Ovary (tissue), 9 donors: ENCODE data around the gene IPO9. TPM values are rescaled to one million over a fixed set of nuclear protein-coding genes. Genes with fewer than 3 reads are reported as not detected.

ENCODE experiments used
- DNase-seq, 5 donors: peaks; one replicate each; pipeline ENCODE4 v3.0.0-alpha.2; 2019 to 2020
- H3K27ac ChIP-seq, 2 donors: fragments of 200-600 bp; one replicate each; pipeline versions ENCODE4 v1.5.1 to v1.8.0; 2019 to 2022
- H3K27me3 ChIP-seq: fragments of 200-600 bp; one replicate; pipeline ENCODE4 v1.8.0; 2022
- H3K36me3 ChIP-seq: fragments of 200-600 bp; sonication (generic); one replicate; pipeline ENCODE4 v1.5.1; 2019
- H3K4me1 ChIP-seq: one replicate; pipeline ENCODE4 v1.8.1; 2013; ENCODE audit warnings: mild to moderate bottlenecking, moderate library complexity; ENCODE audit not compliant: insufficient read depth
- H3K4me3 ChIP-seq: fragments of 200-600 bp; sonication (generic); one replicate; pipeline ENCODE4 v1.5.1; 2017
- H3K9me3 ChIP-seq, 2 donors: fragments of 200-600 bp in 1 of 2; sonication (generic) in 1 of 2; one replicate each; pipeline versions ENCODE4 v1.5.1 to v1.8.1; 2013 to 2019; ENCODE audit warnings: mild to moderate bottlenecking in 1 of 2, moderate library complexity in 1 of 2
- CTCF ChIP-seq, 3 donors: fragments of 450-650 bp in 2 of 3; fragments of 200-600 bp in 1 of 3; IDR thresholded peaks; one replicate each; pipeline versions ENCODE4 v1.5.1 to v1.8.0; 2016 to 2022; ENCODE audit warnings: antibody characterized with exemption in 3 of 3, mild to moderate bottlenecking in 1 of 3
- EP300 ChIP-seq: sonication (generic); formaldehyde crosslinking; IDR thresholded peaks from one replicate; pipeline ENCODE4 v1.6.1; 2017; ENCODE audit warnings: antibody characterized with exemption
- POLR2A ChIP-seq: fragments of 450-650 bp; IDR thresholded peaks from one replicate; pipeline ENCODE4 v1.6.1; 2017; ENCODE audit warnings: antibody characterized with exemption, mild to moderate bottlenecking, moderate library complexity
- WGBS, 3 donors: extraction: QIAGEN DNeasy Blood & Tissue Kit in 1 of 3; methylation state at CpG; one replicate each; pipeline versions ENCODE4 v1.1.5 to v1.1.7; 2013 to 2017; 5-methylcytosine and 5-hydroxymethylcytosine counted together
- intact Hi-C, 4 donors: fragments of 100-400 bp; cut with DNase I; formaldehyde crosslinking; loops; one replicate each; pipeline versions ENCODE4 v1.11.0 to v1.15.1; 2022 to 2023
- polyA plus RNA-seq, 2 donors: library from polyadenylated mRNA; stranded (reverse); fragments of 200-250 nt in 1 of 2; fragments of 350-450 nt in 1 of 2; fragmentation: Illumina TruSeq in 1 of 2; extraction: RNeasy Lipid Tissue Mini Kit (QIAGEN cat#74804) in 1 of 2; gene quantifications; one replicate each; pipeline ENCODE4 v1.2.3, GENCODE V29; 2013 to 2014
- total RNA-seq, 7 donors: library from RNA; depleted of rRNA in 2 of 7; stranded (reverse); fragments of >200 nt in 2 of 7; fragmentation: NEBNext Ultra II Directional in 3 of 7; extraction: Animal tissue kit (Norgen Biotek cat#: 25700) in 3 of 7; gene quantifications; one replicate each; pipeline versions ENCODE4 v1.1.0 to v1.2.4, GENCODE V29; 2016 to 2023
- donor health status: DM: no; HTN: no; CAD: no; lungs with moderate emphysema.
- donor health status: DM: no; HTN: no; CAD: no.
- donor health status: Bipolar disorder and iron deficiency.
- donor health status: DM: yes; HTN: yes; CAD: no.
- donor health status: DM: no; HTN: no; CAD: no.
- donor health status: DM: yes; HTN: yes; CAD: no.

The IPO9 gene
- total and polyA plus RNA-seq, 9 donors: 12.9 to 43.8 (median 39.4) TPM

DNA sequence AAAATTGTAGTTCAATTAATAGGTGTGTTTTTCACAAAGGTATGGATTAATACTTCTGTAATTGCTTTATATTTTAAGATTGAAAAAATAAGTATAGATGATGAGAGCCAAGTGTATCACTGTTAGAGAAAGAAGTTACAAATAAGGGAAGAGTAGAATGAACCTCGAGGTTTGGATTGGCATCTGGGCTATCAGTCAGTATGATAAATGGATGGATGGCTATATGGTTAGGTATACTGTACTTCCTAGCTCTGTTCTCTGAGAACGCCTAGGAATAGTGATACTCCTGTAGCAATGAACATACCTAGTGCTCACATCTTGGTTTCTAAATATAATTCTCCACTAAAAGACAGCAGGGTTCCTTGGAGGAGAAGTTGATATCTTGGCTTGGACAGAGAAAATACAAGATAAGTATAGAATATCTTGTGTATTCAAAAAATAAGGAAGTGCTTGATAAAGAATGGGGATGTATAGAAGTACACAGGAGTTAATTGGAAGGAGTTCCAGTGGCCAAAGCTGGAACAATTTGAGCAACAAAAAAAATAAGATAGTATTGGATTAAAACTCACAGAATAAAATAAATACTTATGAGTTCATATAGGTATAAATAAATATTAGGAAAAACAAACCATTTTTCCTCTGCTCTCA lies 12.4 kb downstream of the IPO9 start:
- Histone ChIP-seq H3K4me1 (peaks cover 1% of the 10 kb centered on the region), H3K27me3 (no peaks in the 10 kb centered on the region), H3K4me3 (no peak overlapping the region), H3K9me3 (no peaks in the 10 kb centered on the region), H3K36me3 (no peaks in the 10 kb centered on the region), H3K27ac (no peak overlapping the region)
- intact Hi-C loops: no loop called here
- 80 to 91% (median 83%) methylated on average over 2 of the region's 2 CpGs for WGBS, 3 donors
- TF ChIP-seq EP300: no peak
- TF ChIP-seq CTCF (IDR thresholded peaks at IDR 0.05): no peak
- no peak for TF ChIP-seq POLR2A
- no peak for DNase-seq

- no peak for DNase-seq
- Histone ChIP-seq H3K4me1 (peaks cover 3% of the 10 kb centered on the region), H3K36me3 (no peaks in the 10 kb centered on the region), H3K4me3 (no peak overlapping the region), H3K27me3 (no peaks in the 10 kb centered on the region), H3K27ac (no peak overlapping the region), H3K9me3 (no peaks in the 10 kb centered on the region)
- WGBS, 3 donors: 94 to 97% (median 97%) methylated on average over 2 of the region's 2 CpGs
- TF ChIP-seq CTCF (IDR thresholded peaks at IDR 0.05) (no peak), EP300 (no peak), POLR2A (no peak)
- intact Hi-C loops: no loop called here
Observed at GRCh38 chr1:201842472-201843027, 13.6 kb downstream of the IPO9 start.

- H3K9me3 ChIP-seq: no peaks in the 10 kb centered on the region
- H3K27me3 ChIP-seq: no peaks in the 10 kb centered on the region
- 61 to 76% (median 70%) methylated on average over 2 of the region's 2 CpGs for whole genome bisulfite sequencing, 3 donors
- H3K27ac ChIP-seq: no peak overlapping the region
- intact Hi-C loops: no loop called here
- no peak for DNase-seq
- no peaks in the 10 kb centered on the region for H3K36me3 ChIP-seq
- TF ChIP-seq POLR2A: no peak
- TF ChIP-seq EP300: no peak
- no peak for TF ChIP-seq CTCF (IDR thresholded peaks at IDR 0.05)
- H3K4me3 ChIP-seq: no peak overlapping the region
- peaks cover 5% of the 10 kb centered on the region for H3K4me1 ChIP-seq
Observed at GRCh38 chr1:201845331-201846083, 16.6 kb downstream of the IPO9 start.

DNA sequence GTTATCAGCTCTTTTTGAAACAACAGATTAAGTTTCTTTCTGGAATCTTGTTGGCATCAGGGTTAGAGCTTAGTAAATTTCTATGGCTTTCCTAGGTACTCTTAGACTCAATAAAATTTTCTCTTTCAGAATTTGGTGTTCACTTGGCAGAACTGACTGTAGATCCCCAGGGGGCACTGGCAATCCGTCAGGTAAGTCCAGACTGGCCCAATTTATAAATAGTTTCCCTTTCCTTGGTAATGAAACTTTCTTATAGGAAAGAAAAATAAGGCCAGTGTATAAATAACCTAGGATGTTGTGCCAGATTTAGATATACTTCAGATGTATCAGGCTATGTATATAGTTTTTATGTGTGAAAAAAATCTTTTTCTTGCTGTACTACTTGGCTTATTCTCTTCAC lies 18.2 kb downstream of the IPO9 start:
- TF ChIP-seq CTCF (IDR thresholded peaks at IDR 0.05) (no peak), POLR2A (no peak), EP300 (no peak)
- 58 to 70% (median 67%) methylated on average over 1 of the region's 1 CpG for WGBS, 3 donors
- Histone ChIP-seq H3K4me3 (no peak overlapping the region), H3K9me3 (no peaks in the 10 kb centered on the region), H3K4me1 (peaks cover 5% of the 10 kb centered on the region), H3K27ac (no peak overlapping the region), H3K27me3 (no peaks in the 10 kb centered on the region), H3K36me3 (no peaks in the 10 kb centered on the region)
- intact Hi-C loops: no loop called here
- DNase-seq: no peak
